HepG2 (cell line): ENCODE measurements around the gene PRKCZ. TPM values are rescaled to one million over a fixed set of nuclear protein-coding genes. Genes with fewer than 3 reads are reported as not detected.
A peak's percentile ranks its signal among the peaks of the same experiment; 100 is the strongest.

Experiments used
- AKNA ChIP-seq: sonication (generic); formaldehyde crosslinking; IDR thresholded peaks from 2 replicates; pipeline ENCODE4 v1.4.0; 2020; ENCODE audit warnings: missing genetic modification reagents, borderline replicate concordance
- CREB3 ChIP-seq: sonication (generic); formaldehyde crosslinking; IDR thresholded peaks from 2 replicates; pipeline ENCODE4 v1.5.0; 2020; ENCODE audit warnings: missing genetic modification reagents
- EEA1 ChIP-seq: sonication (generic); formaldehyde crosslinking; IDR thresholded peaks from 2 replicates; pipeline ENCODE4 v1.5.1; 2020; ENCODE audit warnings: mild to moderate bottlenecking, missing genetic modification reagents, borderline replicate concordance
- ISL2 ChIP-seq: sonication (generic); formaldehyde crosslinking; IDR thresholded peaks from 2 replicates; pipeline ENCODE4 v1.5.0; 2020; ENCODE audit warnings: missing genetic modification reagents
- KLF12 ChIP-seq: sonication (generic); formaldehyde crosslinking; IDR thresholded peaks from 2 replicates; pipeline ENCODE4 v1.4.0; 2020; ENCODE audit warnings: missing genetic modification reagents, borderline replicate concordance
- MIER3 ChIP-seq: IDR thresholded peaks from 2 replicates; pipeline ENCODE4 v1.6.1; 2016; ENCODE audit warnings: missing compliant biosample characterization, borderline replicate concordance
- MYC ChIP-seq: sonication (generic); formaldehyde crosslinking; IDR thresholded peaks from 2 replicates; pipeline ENCODE4 v1.9.0; 2021; ENCODE audit warnings: missing genetic modification reagents, borderline replicate concordance
- RBFOX2 ChIP-seq: fragments of 200-400 bp; formaldehyde crosslinking; IDR thresholded peaks from 2 replicates; pipeline ENCODE4 v1.6.1; 2017; ENCODE audit warnings: low read depth, mild to moderate bottlenecking, low read length
- RNF2 ChIP-seq: fragments of 450-650 bp; conservative IDR thresholded peaks from 2 replicates; pipeline ENCODE4 v1.6.1; 2016; ENCODE audit warnings: low read depth
- ZBTB33 ChIP-seq: sonication (generic); formaldehyde crosslinking; IDR thresholded peaks from 2 replicates; pipeline ENCODE4 v1.4.0; 2020; ENCODE audit warnings: missing genetic modification reagents
- ZFP91 ChIP-seq: sonication (generic); formaldehyde crosslinking; IDR thresholded peaks from 2 replicates; pipeline ENCODE4 v1.9.0; 2022; ENCODE audit warnings: missing genetic modification reagents, mild to moderate bottlenecking, borderline replicate concordance
- ZFY ChIP-seq: sonication (generic); formaldehyde crosslinking; IDR thresholded peaks from 2 replicates; pipeline ENCODE4 v1.4.0; 2020; ENCODE audit warnings: missing genetic modification reagents
- ZNF232 ChIP-seq: sonication (generic); formaldehyde crosslinking; IDR thresholded peaks from 2 replicates; pipeline ENCODE4 v1.4.0; 2020; ENCODE audit warnings: missing genetic modification reagents, borderline replicate concordance
- ZNF619 ChIP-seq: sonication (generic); formaldehyde crosslinking; IDR thresholded peaks from 2 replicates; pipeline ENCODE4 v1.4.0; 2020; ENCODE audit warnings: mild to moderate bottlenecking, missing genetic modification reagents
- ZNF7 ChIP-seq: IDR thresholded peaks from 2 replicates; pipeline ENCODE4 v1.6.1; 2016; ENCODE audit warnings: missing biosample characterization, missing genetic modification reagents
- polyA plus RNA-seq, 8 experiments: library from polyadenylated mRNA; depleted of rRNA in 3 of 8; stranded (reverse) in 7 of 8; unstranded in 1 of 8; fragments of >200 nt; fragmentation: Illumina TruSeq in 4 of 8; extraction: Trizol in 4 of 8; gene quantifications; 2 replicates each; pipeline versions ENCODE4 v1.2.1 to v1.2.3, GENCODE V29; 2011 to 2016; ENCODE audit warnings: low read depth in 4 of 8, missing spikeins in 1 of 8, mixed read lengths in 1 of 8; ENCODE audit not compliant: insufficient read depth in 1 of 8
- total RNA-seq, 5 experiments: library from RNA; depleted of rRNA; stranded (reverse); fragments of >200 nt; fragmentation: Illumina TruSeq; extraction: Trizol; gene quantifications; 2 replicates each; pipeline ENCODE4 v1.2.3, GENCODE V29; 2016; ENCODE audit warnings: low read depth in 1 of 5
- TF ChIP-seq, protein P1 (sequence below): sonication (generic); formaldehyde crosslinking; IDR thresholded peaks from 2 replicates; pipeline ENCODE4 v1.5.1; 2020; ENCODE audit warnings: missing genetic modification reagents, mild to moderate bottlenecking, borderline replicate concordance

Gene PRKCZ
- total and polyA plus RNA-seq, 2 of the 13 experiments (the other 11 are each of a cell fraction or from before 2014, with no cell fraction given) = 34.7 to 85.2 TPM

DNA sequence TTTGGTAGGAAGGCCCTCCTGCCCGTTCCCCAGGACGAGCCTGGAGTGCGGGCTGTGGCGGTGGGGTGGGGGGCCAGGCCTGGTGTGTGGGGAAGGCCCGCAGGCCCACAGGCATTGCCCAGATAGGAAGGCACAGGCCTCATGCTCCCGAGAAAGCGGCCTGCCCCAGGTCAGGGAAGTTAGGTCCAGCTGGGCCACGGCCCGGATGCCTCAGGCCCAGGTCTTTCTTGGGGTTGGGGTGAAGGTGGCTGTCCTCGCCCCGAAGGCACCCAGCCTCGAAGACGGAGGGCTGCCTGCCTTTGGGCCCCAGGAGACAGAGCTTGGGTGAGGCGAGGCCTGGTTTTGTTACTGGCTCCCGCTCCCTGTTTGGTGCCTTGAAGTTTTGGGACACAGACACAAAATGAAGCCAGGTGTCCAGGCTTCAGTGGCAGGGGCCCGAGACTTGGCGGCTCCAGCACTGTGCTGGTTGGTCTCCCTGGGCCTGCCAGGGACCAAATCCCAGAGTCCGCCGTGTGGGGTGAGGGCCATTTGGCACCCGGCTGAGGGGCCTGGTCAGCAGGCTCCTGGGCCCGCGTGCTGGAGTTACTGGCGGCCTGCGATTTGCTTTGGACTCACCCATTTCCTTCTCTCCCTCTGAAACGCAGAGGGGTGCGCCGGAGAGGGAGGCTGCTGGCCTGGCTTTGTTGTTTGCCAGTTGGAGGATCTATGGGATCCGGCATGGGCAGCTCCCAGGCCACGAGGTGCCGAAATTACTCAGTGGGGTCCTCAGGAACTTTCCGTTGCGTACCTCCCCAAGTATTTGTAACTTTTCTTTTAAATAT, 179.9 kb downstream of the PRKCZ start (continued):
- TF ChIP-seq ZBTB33 = no peak
- peak; percentile 17; the same call in 1 of the 2 replicates for TF ChIP-seq MYC (CRISPR knock-in tag)
- no peak for TF ChIP-seq ZNF7
- TF ChIP-seq MIER3 (CRISPR knock-in tag) = no peak
- 0 out of 2 replicates have a peak, but pooled peaks have one; percentile 33 for TF ChIP-seq CREB3
- TF ChIP-seq KLF12 (CRISPR knock-in tag) = 0 out of 2 replicates have a peak, but pooled peaks have one; percentile 14
- TF ChIP-seq RNF2 = 0 out of 2 replicates have a peak, but pooled peaks have one; percentile 35
- TF ChIP-seq ISL2 (CRISPR knock-in tag) = 0 out of 2 replicates have a peak, but pooled peaks have one; percentile 6
- peak; percentile 61; the same call in 1 of the 2 replicates for TF ChIP-seq ZFY (CRISPR knock-in tag)
- TF ChIP-seq ZNF232 = 0 out of 2 replicates have a peak, but pooled peaks have one; percentile 29
- 0 out of 2 replicates have a peak, but pooled peaks have one; percentile 21 for TF ChIP-seq AKNA (CRISPR knock-in tag)
- TF ChIP-seq, protein P1, sequence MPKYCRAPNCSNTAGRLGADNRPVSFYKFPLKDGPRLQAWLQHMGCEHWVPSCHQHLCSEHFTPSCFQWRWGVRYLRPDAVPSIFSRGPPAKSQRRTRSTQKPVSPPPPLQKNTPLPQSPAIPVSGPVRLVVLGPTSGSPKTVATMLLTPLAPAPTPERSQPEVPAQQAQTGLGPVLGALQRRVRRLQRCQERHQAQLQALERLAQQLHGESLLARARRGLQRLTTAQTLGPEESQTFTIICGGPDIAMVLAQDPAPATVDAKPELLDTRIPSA = peak; percentile 50; the same call in 1 of the 2 replicates
- peak; percentile 36; the same call in 1 of the 2 replicates for TF ChIP-seq EEA1 (CRISPR knock-in tag)
- no peak for TF ChIP-seq ZNF619 (CRISPR knock-in tag)
- TF ChIP-seq ZFP91 (CRISPR knock-in tag) = 0 out of 2 replicates have a peak, but pooled peaks have one; percentile 3
- no peak for TF ChIP-seq RBFOX2
